Measurements from ENCODE around the gene BPIFB4.
"Not testable (repeated sequence)": the region's sequence is repeated elsewhere in the genome, so short reads cannot be mapped to it uniquely, and the experiment has no call there.

The BPIFB4 gene

DNA sequence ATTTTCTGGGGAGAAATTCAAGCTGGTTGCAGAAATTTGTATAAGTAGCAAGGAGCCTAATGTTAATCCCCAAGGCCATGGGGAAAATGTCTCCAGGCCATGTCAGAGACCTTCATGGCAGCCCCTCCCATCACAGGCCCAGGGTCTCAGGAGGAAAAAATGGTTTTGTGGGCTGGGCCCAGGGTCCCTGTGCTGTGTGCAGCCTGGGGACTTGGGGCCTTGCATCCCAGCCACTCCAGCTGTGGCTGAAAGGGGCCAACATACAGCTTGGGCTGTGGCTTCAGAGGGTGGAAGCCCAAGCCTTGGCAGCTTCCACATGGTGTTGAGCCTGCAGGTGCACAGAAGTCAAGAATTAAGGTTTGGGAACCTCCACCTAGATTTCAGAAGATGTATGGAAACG is 42.9 kb downstream of the BPIFB4 start:
- DNase-seq = not testable (repeated sequence)

DNA sequence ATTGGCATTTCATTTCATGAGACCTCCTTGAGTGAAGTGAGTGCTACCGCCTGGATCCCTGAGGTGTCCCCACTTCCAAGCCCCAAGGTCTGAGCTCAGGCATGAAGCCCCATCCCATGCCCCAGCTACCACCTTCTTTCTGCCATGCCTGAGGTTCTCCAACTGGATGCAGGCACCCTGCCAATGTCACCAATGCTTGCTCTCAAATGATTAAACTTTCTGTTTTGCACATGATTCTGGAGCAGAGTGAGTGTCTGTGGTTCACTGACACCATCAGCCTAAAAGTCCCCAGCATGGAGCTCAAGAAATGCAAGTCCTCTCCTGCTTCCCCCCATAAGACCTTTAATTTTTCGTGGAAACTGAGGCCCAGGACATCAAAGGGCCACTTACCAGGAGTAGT is 44.8 kb downstream of the BPIFB4 start:
- no peak for DNase-seq

DNA sequence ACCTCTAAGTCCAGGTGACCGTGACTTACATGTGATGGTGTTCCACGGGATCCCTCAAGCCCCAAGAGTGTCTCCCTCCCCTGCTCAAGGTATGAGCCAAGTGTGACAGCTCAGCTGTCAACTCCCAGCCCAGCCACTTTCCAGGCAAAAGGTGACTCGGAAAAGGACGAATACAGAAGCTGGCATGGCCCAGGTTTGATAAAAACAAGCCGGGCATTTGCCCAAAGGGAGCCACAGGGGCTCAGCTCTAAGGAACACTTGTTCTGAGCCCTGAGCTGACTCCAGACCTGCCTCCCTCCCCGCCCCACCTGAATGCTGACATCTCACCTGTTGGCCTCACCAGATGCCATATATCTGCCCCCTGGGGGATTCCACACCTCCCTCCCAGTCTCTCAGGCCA is 45.6 kb downstream of the BPIFB4 start:
- no peak for DNase-seq

DNA sequence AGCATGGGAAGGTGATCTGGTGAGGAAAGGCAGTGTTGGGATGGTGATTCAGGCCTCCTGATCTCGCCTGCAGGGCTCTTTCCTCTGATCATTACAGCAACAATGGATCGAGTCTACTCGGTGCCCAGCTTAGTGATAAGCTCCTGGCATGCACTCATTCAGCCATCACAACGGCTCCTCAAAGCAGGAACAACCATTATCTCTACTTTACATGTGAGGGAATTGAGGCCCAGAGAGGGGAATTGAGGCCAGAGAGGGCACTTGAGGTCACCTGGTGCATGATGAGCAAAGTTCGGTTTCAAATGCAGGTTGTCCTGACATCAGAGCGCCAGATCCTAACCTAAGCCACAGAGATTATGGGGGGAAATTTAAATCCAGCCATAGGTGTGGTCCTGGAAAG is 46.5 kb downstream of the BPIFB4 start:
- no peak for DNase-seq

DNA sequence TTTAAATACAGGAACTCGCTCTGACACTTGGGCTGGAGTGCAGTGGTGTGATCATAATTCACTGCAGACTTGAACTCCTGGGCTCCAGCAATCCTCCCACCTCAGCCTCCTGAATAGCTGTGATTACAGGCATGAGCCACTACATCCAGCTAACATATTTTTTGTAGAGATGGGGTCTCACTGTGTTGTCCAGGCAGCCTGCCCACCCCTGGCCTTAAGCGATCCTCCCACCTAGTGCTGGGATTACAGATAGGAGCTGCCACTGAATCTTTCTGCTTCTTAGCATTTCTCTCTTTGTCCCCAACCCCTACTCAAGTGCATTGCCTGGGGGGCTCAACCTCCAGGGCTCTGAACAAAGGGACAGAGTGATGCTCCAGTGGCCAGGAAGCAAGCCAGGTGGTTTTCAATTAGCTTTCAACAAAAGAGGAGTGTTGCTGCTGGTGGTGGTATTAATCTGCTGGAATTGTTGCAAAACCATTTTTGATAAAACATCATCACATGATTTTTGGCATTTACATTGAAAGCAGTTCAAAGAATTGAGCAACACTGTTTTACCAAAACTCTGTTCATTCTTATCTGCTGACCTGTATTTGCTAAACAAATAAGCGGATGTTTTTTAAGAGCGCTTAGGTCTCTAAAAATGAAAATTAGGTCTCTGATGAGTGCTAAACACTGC is 48.1 kb downstream of the BPIFB4 start:
- DNase-seq = no peak

DNA sequence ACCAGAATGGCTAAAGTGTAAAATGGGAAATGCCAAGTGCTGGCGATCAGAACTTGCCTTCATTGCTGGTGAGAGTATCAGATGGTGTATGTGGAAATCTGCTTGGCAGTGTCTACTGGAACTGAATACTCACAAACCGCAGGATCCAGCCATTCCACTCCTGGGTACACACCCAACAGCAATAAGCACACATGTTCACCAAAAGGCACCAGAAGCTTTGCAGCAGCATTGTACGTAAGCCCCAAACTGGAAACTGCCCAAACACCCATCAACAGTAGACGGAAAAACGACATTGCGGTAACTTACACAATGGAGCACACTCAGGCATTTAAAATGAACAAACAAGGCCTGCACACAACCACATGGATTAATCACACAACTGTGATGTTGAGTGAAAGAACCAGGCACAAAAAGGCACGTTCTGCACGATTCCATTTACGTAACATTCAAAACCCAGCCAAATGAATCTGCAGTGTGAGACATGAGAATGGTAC is 51.2 kb downstream of the BPIFB4 start:
- no peak for DNase-seq

DNA sequence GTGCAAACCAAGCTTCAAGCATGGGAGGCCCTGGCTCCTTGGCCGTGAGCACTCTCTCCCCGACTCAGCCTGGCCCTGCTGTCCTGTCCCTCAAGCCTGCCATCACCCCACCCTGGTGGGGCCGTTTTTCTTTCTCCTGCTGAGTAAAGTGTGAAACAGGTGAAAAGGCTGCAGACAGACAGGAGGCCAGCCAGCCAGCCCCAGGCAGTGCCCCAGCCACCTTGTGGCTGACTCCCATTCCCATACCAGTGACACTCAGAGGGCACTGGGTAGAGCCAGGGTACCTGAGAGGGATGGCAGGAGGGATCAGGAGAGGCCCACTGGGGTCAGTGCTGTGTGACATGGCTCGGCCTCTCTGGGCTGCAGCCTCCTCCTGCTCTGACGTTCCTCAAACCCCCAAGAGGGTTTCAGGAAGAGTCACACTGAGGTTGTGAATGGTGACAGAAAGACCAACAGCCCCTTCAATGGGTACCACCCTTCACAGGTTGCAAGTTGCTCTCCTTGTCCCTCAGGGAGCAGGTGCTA is 52.6 kb downstream of the BPIFB4 start:
- no peak for DNase-seq

DNA sequence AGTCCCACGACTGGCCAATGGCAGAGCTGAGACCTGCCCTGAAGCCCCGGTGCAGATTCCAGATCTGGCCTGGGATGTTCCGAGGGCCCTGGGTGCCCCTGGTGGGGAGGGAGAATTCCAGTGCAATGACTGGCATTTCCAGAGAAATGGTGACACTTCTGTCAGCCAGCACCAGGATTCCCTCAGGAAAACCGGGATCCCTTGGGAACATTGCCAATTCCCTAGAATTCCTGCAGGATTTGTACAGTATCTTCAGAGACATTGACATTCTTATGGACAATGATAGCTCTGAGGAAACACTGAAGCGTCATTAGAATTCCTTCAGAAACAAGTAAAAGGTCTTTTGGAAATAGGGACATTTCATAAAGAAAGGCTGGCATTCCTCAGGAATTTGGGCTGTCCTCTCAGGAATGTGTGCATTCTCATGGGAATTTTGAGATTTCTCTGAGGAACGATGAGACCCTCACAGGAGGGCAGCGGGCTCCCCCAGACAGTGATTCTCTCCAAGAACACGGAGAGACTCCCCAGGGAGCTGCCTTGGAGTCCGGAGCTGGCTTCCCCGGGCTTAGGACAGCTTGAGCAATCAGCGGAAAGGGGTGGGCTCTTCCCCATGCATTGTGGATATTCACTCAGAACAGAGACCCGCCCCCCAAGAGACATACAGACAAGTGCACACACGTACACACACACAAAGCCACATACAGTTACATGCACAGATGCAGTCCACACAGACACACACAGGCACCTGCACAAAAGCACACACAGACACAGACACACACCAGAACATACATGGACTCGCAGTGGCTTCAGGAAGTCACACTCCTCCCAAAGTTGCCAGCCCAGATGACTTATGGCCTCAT is 53.3 kb downstream of the BPIFB4 start:
- no peak for DNase-seq

DNA sequence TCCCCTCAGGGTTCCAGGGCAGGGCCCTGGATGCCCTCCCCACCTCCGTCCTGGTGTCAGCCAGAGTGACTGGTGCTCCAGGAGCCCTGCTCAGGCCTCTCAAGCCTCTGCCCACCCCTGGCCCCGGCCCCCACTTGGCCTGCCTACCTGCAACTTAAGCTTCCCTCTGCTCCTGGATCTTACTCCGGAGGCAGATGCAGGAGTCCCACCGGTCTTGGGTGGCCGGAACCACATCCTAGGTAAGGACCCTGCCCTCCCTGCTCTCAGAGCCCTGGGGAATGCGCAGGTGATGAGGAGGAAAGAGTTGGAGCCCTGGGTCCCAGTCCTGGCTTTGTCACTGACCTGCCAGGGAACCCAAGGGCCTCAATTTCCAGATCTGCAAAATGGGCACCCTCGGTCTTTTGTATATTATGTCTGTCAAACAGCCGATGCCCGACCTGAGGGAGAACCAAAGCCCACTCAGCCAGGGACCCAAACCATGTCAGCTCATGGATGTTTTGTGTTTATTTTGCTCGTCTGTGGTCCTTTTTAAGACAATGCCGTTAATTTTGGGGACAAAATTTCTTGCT is 54.0 kb downstream of the BPIFB4 start:
- DNase-seq = no peak

DNA sequence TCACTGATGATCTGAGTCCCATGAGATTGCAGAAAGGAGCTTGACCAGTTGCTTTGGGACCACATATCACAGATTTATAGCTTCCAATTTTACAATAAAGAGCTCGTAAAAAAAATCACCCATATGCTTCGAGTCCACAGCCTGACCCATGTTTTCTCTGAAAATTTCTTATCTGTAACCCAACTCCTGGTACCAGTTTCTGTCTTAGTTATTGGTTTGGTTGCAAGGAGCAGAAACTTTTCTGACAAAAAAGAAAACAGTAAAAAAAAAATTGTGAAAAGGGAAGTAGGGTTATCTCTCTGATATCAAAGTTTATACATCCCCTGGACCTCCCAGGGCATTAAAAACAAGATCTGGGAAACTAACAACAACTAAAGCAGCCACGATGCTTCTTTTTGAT is 57.8 kb downstream of the BPIFB4 start:
- no peak for DNase-seq

DNA sequence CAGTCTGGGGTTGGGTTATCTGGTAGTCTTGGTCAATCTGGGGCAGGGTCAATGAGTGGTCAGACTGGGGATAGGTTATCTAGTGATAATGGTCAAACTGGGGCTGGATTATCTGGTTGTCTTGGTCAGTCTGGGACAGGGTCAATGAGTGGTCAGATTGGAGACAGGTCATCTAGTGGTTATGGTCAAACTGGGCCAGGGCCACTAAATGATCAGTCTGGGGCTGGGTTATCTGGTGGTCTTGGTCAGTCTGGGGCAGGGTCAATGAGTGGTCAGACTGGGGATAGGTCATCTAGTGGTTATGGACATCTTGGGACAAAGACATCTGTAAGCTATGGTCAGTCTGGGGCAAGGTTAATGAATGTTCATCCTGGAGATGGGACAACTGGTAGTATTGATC is 60.0 kb downstream of the BPIFB4 start:
- DNase-seq = no peak

DNA sequence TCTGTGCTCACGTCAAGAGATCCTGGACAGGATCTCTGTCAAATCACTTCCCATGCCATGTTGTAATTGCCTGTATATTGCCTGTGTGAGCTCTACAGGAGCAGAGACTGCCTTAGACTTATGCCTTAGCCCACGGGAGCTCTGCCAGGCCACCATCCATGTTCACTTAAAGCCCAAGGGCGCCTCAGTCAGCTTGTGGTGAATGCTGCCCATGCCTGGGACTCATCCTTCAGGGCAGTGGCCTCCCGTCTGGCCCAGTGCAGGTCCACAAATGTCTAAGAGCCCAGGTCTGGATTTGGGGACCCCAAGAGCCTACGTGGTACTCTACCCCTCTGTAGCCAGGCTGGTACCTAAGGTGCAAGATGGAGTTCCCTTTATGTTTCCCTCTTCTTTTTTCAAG is 66.1 kb downstream of the BPIFB4 start:
- no peak for DNase-seq

DNA sequence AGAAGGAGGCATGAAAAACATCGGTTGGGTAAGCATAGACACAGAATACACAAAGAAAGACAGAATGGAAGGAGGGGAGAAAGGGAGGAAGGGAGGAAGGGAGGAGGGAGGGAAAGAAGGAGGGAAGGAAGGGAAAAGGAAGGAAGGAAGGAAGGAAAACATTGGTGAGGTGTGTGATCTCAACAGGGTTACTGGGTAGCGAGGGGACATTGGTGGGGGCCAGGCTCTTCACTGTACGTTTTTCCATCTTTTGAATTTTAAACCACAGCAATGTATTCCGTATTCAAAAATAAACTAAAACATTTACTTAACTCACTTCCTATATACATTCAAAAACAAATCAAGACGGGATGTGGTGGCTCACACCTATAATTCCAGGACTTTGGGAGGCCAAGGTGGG is 67.9 kb downstream of the BPIFB4 start:
- no peak for DNase-seq

DNA sequence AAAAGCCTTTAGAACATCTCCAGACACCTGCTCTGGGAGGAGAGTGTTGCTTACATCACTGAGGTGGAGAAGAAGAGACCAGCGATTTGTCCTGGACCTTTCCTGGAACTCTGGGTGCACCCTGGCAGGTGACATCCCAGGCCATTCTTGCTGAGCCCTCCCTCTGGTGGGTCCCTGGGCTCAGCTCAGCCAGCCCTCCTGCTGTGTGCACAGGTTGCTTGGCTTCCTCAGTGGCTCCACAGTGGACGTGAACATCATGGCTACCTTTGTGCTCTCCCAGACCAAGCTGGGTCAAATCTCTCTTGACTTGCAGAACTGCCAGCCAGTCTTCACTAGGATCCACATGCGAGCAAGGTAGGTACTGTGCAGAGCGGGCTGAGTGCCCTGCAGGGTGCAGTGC is 68.6 kb downstream of the BPIFB4 start:
- no peak for DNase-seq

DNA sequence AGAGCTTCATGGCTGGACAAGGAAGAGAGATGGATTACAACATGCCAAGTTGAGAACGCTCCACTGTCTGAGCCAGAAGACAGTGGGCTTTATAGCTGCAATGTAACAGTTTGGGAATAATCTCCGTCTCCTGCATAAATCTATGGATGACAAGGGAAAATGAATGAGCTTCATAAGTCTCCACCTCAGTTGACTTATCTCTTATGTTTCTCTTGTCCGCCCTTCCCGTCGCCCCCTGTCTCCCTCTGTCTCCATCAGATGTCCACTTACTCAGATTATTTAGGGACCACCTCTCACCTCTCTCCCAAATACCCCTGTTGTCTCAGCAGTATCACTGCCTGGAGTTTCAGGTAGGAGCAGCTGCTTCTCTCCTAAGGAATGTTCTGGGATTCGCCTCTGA is 74.8 kb downstream of the BPIFB4 start:
- no peak for DNase-seq

DNA sequence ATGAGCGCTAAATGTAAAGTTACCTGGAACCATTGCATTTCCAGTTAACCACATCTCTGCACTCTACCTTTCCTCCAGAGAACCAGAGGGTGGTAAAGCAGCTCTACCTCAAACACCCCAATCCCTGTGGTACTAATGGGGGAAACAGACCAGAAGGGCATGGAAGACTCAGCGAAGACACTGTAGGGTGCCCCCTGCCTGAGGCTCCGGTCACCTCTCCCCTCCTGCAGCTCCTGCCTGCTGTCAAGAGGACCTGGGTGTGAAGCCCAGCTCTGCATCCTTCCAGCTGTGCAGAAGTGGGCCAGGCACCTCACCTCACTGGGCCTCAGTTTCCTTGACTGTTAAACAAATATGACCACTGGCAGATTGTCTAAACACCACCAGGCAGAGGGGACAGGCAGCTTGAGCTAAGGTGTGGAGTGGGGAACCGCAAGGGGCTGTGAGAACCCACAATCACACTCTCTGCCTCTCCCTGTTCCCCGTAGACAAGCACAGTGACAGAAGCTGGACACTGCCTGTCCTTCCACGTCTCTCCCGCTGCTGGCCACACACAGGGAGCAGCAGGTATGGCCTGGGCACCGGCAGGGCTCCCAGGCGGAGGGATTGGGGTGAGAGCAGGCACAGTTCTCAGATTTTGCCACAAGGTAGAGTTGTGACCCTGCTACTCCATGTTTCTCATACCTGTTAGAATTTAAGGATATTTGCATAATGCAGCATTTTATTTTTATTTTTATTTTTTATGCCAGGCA is 79.4 kb downstream of the BPIFB4 start:
- no peak for DNase-seq

DNA sequence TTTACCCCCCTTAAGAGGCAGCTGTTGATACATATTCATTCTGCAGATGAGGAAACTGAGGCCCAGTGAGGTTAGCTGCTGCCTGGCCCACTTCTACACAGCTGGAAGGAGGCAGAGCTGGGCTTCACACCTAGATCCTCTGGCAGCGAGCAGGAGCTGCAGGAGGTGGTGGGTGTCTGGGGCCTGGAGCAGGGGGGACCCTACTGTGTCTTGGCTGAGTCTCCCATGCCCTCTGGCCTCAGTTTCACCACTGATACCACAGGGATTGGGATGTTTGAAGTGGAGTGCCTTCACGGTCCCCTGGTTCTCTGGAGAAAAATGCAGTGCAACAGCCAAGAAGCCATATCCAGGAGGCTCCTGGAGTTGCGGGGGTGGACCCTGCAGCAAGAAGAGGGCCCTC is 80.3 kb downstream of the BPIFB4 start:
- no peak for DNase-seq

DNA sequence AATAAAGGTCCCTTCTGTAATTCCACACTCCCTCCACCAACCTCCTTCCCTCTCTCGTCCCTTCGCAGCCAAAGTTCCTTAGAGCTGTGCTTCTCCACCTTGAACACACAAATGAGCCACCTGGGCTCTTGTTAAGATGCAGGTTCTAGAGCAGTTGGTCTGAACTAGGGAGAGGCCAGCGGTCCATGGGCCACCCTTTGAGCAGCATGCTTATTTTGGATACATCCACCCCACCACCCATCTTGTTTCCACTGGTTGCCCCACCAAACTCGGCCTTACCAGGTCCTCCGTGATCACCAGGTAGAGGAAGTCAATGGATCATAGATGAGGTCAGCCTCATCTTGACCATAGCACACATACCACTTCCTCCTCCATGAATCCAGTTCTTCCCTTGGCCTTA is 81.2 kb downstream of the BPIFB4 start:
- DNase-seq = no peak
